Muscle of leg (tissue), 11 donors: Measurements from ENCODE around the gene ZFP36. TPM values are rescaled to one million over a fixed set of nuclear protein-coding genes. Genes with fewer than 3 reads are reported as not detected.
A peak's percentile ranks its signal among the peaks of the same experiment; 100 is the strongest.

ENCODE experiments used
- DNase-seq: peaks from one replicate; pipeline ENCODE4 v3.0.0; 2013
- H3K27ac ChIP-seq: one replicate; pipeline ENCODE4 v1.5.1; 2013; ENCODE audit warnings: mild to moderate bottlenecking, low read length, control low read depth
- H3K27me3 ChIP-seq: one replicate; pipeline ENCODE4 v1.6.1; 2013; ENCODE audit warnings: low read length; ENCODE audit not compliant: control insufficient read depth, insufficient read depth
- H3K36me3 ChIP-seq: one replicate; pipeline ENCODE4 v1.6.1; 2013; ENCODE audit warnings: low read length; ENCODE audit not compliant: control insufficient read depth, insufficient read depth
- H3K4me1 ChIP-seq: one replicate; pipeline ENCODE4 v1.6.1; 2013; ENCODE audit warnings: low read length; ENCODE audit not compliant: control insufficient read depth, insufficient read depth
- H3K4me3 ChIP-seq: one replicate; pipeline ENCODE4 v1.5.1; 2013; ENCODE audit warnings: low read length, control low read depth
- H3K9me3 ChIP-seq: replicated peaks from 2 replicates; pipeline ENCODE4 v1.6.1; 2013; ENCODE audit warnings: low read depth, low read length; ENCODE audit not compliant: control insufficient read depth
- WGBS: methylation state at CpG from one replicate; pipeline ENCODE4 v1.1.5; 2013; ENCODE audit warnings: missing lambda C conversion rate; ENCODE audit not compliant: insufficient coverage; 5-methylcytosine and 5-hydroxymethylcytosine counted together
- polyA plus RNA-seq, 8 donors: library from polyadenylated mRNA; unstranded; fragments of 120-200 nt; gene quantifications; one replicate each; pipeline versions ENCODE4 v1.2.1 to v1.2.3, GENCODE V29; 2013; ENCODE audit warnings: inconsistent platforms in 1 of 8, low replicate concordance in 1 of 8; ENCODE audit not compliant: insufficient read length in 8 of 8, insufficient read depth in 1 of 8
- total RNA-seq: library from RNA; stranded (reverse); fragments of 120-200 nt; gene quantifications from one replicate; pipeline ENCODE4 v1.2.4, GENCODE V29; 2013

Gene ZFP36
- total and polyA plus RNA-seq, 9 donors, result 14.2 to 143 (median 57.9) TPM

DNA sequence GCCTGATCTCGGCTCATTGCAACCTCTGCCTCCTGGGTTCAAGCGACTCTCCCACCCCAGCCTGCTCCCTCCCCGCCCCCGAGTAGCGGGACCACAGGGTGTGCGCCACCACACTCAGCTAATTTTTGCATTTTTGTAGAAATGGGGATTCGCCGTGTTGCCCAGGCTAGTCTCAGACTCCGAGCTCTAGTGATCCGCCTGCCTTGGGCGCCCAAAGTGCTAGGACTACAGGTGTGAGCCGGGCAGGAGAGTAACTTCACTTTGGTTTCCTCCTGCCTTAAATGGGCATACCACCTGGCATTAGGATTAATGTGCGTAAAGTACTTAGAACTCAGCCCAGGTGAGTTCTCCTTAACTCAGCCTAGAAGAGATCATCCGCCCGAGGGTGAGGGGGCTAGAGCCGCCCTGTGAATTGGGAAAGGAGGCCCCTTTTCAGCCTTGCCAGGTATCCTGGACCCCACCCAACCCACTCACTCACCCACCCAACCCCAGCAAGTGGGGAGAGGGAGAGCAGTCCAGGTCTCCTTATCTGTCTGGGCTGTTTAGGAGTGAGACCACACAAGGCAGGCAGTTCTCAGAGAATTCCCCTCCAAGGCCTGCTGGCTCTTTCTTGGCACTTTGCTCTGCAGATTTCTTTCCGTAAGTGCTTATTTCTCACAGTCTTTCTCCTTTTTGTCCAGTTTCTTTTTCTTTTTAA lies 1.2 kb upstream of the ZFP36 start:
- no peaks in the 10 kb centered on the region for H3K9me3 ChIP-seq
- H3K36me3 ChIP-seq, result peaks cover 16% of the 10 kb centered on the region
- WGBS, result 85% methylated on average over 8 of the region's 17 CpGs
- no peaks in the 10 kb centered on the region for H3K27me3 ChIP-seq
- H3K27ac ChIP-seq, result peak overlapping the region; percentile 100
- H3K4me3 ChIP-seq, result no peak overlapping the region
- peaks cover 68% of the 10 kb centered on the region for H3K4me1 ChIP-seq
- no peak for DNase-seq

DNA sequence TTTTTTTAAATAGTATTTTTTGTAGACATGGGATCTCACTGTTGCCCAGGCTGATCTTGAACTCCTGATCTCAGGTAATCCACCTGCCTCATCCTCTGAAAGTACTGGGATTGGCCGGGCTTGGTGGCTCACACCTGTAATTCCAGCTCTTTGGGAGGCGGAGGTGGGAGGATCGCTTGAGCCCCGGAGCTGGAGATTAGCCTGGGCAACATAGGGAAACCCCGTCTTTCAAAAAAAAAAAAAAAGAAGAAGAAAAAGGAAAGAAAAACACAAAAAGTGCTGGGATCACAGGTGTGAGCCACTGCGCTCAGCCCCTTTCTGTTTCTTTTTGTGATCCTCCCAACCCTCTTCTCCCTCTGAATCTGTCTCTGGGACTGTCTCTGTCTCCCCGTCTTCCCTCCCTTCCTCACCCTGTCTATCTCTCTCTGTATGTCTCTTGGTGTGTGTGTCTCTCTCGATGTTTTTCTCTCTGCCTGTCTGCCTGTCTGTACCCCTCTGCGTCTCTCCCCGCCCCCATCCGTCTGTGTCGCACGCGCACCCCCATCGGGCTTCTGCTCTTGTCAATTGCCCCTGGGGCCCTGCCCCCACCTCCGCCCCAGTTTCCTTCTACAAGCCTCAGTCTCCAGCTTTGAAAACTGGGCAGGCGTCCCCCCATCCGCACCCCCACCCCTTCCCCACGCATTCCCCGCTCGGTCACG lies 540 bp upstream of the ZFP36 start:
- Histone ChIP-seq H3K9me3 (no peaks in the 10 kb centered on the region), H3K36me3 (peaks cover 16% of the 10 kb centered on the region), H3K27ac (peak overlapping the region; percentile 100), H3K27me3 (no peaks in the 10 kb centered on the region), H3K4me3 (peak overlapping the region; percentile 54), H3K4me1 (peaks cover 72% of the 10 kb centered on the region)
- DNase-seq, result no peak
- WGBS, result 14% methylated on average over 17 of the region's 22 CpGs

DNA sequence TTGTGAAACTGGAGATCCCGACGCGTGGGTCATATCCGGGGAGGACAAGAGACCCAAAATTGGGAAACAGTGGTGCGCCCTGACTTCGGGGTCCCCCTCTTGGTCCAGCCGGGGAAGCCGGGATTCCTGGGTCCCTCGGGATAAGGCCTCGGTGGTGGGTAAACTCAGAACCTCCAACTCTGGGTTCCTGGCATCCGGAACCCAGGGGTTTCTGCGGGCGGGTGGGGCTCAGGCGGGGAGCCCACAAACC lies 688 bp downstream of the ZFP36 start:
- H3K4me3 ChIP-seq, result peak overlapping the region; percentile 91
- peaks cover 16% of the 10 kb centered on the region for H3K36me3 ChIP-seq
- no peaks in the 10 kb centered on the region for H3K27me3 ChIP-seq
- 2% methylated on average over 14 of the region's 14 CpGs for WGBS
- peaks cover 68% of the 10 kb centered on the region for H3K4me1 ChIP-seq
- DNase-seq, result no peak
- H3K27ac ChIP-seq, result peak overlapping the region; percentile 99
- no peaks in the 10 kb centered on the region for H3K9me3 ChIP-seq

DNA sequence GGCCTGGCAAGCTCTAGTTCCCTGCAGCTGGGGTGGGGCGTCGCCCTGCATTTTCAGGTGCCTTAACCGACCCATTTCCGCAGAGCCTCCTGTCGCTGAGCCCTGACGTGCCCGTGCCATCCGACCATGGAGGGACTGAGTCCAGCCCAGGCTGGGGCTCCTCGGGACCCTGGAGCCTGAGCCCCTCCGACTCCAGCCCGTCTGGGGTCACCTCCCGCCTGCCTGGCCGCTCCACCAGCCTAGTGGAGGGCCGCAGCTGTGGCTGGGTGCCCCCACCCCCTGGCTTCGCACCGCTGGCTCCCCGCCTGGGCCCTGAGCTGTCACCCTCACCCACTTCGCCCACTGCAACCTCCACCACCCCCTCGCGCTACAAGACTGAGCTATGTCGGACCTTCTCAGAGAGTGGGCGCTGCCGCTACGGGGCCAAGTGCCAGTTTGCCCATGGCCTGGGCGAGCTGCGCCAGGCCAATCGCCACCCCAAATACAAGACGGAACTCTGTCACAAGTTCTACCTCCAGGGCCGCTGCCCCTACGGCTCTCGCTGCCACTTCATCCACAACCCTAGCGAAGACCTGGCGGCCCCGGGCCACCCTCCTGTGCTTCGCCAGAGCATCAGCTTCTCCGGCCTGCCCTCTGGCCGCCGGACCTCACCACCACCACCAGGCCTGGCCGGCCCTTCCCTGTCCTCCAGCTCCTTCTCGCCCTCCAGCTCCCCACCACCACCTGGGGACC lies 1.2 kb downstream of the ZFP36 start:
- peaks cover 65% of the 10 kb centered on the region for H3K4me1 ChIP-seq
- no peak for DNase-seq
- 43% methylated on average over 40 of the region's 40 CpGs for WGBS

DNA sequence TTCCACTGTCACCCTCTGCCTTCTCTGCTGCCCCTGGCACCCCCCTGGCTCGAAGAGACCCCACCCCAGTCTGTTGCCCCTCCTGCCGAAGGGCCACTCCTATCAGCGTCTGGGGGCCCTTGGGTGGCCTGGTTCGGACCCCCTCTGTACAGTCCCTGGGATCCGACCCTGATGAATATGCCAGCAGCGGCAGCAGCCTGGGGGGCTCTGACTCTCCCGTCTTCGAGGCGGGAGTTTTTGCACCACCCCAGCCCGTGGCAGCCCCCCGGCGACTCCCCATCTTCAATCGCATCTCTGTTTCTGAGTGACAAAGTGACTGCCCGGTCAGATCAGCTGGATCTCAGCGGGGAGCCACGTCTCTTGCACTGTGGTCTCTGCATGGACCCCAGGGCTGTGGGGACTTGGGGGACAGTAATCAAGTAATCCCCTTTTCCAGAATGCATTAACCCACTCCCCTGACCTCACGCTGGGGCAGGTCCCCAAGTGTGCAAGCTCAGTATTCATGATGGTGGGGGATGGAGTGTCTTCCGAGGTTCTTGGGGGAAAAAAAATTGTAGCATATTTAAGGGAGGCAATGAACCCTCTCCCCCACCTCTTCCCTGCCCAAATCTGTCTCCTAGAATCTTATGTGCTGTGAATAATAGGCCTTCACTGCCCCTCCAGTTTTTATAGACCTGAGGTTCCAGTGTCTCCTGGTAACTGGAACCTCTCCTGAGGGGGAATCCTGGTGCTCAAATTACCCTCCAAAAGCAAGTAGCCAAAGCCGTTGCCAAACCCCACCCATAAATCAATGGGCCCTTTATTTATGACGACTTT lies 2.0 kb downstream of the ZFP36 start:
- no peaks in the 10 kb centered on the region for H3K9me3 ChIP-seq
- no peaks in the 10 kb centered on the region for H3K27me3 ChIP-seq
- peak; percentile 75 for DNase-seq
- H3K4me3 ChIP-seq, result peak overlapping the region; percentile 91
- peak overlapping the region; percentile 99 for H3K27ac ChIP-seq
- peaks cover 16% of the 10 kb centered on the region for H3K36me3 ChIP-seq
- peaks cover 57% of the 10 kb centered on the region for H3K4me1 ChIP-seq
- 60% methylated on average over 5 of the region's 20 CpGs for WGBS

More for the DNA sequence above, 1.2 kb downstream of the ZFP36 start:
- peak overlapping the region; percentile 91 for H3K4me3 ChIP-seq
- peaks cover 16% of the 10 kb centered on the region for H3K36me3 ChIP-seq
- H3K27ac ChIP-seq, result peak overlapping the region; percentile 99
- H3K9me3 ChIP-seq, result no peaks in the 10 kb centered on the region
- no peaks in the 10 kb centered on the region for H3K27me3 ChIP-seq

DNA sequence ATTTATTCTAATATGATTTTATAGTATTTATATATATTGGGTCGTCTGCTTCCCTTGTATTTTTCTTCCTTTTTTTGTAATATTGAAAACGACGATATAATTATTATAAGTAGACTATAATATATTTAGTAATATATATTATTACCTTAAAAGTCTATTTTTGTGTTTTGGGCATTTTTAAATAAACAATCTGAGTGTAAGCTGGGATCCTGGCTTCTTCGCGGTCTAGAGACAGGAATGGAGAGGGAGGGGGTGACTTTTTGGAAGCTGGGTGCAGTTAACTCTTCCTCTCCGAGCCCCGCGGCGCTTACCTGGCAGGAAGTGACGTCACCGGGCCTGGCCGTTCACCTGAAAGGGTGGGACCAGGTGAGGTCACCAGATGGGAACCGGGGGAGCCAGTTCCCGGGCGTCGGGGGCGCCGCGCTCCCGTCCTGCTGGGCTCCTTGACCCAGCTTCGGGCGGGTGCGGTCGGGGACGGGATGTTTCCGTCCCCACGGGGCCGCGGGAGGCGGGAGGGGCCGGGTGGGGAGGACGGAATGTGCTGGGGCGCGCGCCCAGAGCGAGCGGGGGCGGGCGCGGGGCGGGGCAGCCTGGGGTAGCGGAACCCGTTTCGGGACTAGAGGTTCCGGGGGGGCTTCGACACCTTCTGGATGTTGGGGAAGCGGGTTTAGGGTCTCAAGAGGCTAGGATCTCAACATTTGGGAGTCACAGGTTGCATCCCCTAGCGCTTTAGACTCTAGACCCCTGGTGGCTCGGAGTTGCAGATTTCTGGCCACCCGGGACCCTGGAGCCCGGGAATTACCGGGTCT lies 2.8 kb downstream of the ZFP36 start:
- Histone ChIP-seq H3K4me3 (peak overlapping the region; percentile 91), H3K27me3 (no peaks in the 10 kb centered on the region), H3K36me3 (peaks cover 16% of the 10 kb centered on the region), H3K4me1 (peaks cover 57% of the 10 kb centered on the region), H3K27ac (peak overlapping the region; percentile 99), H3K9me3 (no peaks in the 10 kb centered on the region)
- peak; percentile 91 for DNase-seq
- WGBS, result under 1% methylated on average over 49 of the region's 52 CpGs

DNA sequence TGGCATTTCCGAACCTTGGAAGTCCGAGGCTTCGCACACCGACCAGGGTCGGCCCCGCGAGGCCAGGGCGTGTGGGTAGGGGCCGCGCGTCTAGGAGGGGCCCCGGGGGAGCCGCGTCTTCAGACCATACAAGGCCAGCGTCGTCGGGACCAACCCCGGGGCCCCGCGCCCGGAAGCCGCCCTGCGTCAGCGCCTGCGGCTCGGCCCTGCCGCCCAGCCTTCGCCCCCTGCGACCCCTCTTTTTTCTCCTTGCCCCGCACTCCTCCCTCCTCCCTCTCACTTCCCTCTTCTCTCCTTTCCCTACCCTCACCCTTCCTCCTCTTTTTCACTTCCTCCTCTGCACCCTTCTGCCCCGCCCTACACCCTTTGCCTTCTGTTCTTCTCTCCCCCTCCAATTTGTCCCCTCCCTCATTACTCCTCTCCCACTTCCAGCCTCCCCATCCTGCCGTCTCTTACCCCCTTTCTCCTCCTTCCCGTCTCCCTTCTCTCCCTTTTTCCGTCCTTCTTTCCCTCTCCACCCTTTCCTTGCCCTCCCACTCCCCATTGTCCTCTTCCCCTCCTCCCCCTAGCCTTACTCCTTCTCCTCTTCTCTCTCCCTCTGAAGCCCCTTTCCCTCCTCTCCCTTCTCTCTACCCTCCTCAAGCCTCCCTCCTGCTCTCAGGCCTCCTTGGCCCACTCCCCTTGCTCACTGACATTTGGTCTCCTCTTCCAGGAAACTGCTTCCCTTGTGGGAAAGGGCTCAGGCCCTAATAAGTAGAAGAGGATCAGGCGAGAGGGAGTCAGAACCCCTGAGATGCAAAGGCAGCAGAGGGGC lies 3.6 kb downstream of the ZFP36 start:
- Histone ChIP-seq H3K27ac (peak overlapping the region; percentile 99), H3K4me1 (peaks cover 66% of the 10 kb centered on the region), H3K4me3 (peak overlapping the region; percentile 91), H3K9me3 (no peaks in the 10 kb centered on the region), H3K27me3 (no peaks in the 10 kb centered on the region), H3K36me3 (peaks cover 19% of the 10 kb centered on the region)
- DNase-seq, result peak; percentile 90
- WGBS, result 2% methylated on average over 35 of the region's 35 CpGs

DNA sequence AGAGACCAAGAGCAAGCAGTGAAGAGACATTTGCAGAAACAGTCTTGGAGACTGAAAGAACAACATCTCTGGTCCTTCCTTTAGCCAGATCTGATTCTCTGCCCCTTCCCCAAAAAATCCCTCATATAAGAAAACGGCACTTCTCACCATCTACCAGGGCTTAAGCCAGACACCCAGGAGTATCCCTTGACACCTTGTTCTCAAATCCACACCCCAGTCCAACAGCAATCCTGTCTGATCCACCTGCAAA lies 4.1 kb downstream of the ZFP36 start:
- Histone ChIP-seq H3K9me3 (no peaks in the 10 kb centered on the region), H3K27me3 (no peaks in the 10 kb centered on the region), H3K4me3 (peak overlapping the region; percentile 91), H3K4me1 (peaks cover 68% of the 10 kb centered on the region), H3K36me3 (peaks cover 23% of the 10 kb centered on the region), H3K27ac (peak overlapping the region; percentile 99)
- DNase-seq, result no peak
- WGBS, result 50% methylated on average over 1 of the region's 1 CpG
